Measurements from ENCODE around the gene BCL2L1.

GRCh38 chr20:31715766-31716165 is 6.9 kb downstream of the BCL2L1 start:
- TF ChIP-seq, protein P1, sequence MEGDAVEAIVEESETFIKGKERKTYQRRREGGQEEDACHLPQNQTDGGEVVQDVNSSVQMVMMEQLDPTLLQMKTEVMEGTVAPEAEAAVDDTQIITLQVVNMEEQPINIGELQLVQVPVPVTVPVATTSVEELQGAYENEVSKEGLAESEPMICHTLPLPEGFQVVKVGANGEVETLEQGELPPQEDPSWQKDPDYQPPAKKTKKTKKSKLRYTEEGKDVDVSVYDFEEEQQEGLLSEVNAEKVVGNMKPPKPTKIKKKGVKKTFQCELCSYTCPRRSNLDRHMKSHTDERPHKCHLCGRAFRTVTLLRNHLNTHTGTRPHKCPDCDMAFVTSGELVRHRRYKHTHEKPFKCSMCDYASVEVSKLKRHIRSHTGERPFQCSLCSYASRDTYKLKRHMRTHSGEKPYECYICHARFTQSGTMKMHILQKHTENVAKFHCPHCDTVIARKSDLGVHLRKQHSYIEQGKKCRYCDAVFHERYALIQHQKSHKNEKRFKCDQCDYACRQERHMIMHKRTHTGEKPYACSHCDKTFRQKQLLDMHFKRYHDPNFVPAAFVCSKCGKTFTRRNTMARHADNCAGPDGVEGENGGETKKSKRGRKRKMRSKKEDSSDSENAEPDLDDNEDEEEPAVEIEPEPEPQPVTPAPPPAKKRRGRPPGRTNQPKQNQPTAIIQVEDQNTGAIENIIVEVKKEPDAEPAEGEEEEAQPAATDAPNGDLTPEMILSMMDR (conservative IDR thresholded peaks at IDR 0.05 in 1 of 2, IDR thresholded peaks at IDR 0.05 in 1 of 2; ENCODE audit: low read depth in 1 of 2, low read length in 2 of 2) = no peak
- no peak for TF ChIP-seq EZH2 (IDR thresholded peaks at IDR 0.05; ENCODE audit: low read length, missing control alignments)
